Fibroblast of lung (primary cell): ENCODE measurements around the gene CDKL5. TPM values are rescaled to one million over a fixed set of nuclear protein-coding genes. Genes with fewer than 3 reads are reported as not detected.

ENCODE experiments used
- DNase-seq, 2 donors: peaks; one replicate each; pipeline versions ENCODE4 v3.0.0 to v3.0.0-alpha.2; 2010; ENCODE audit warnings: low read depth in 2 of 2
- H2AFZ ChIP-seq: 2 replicates; pipeline ENCODE4 v1.5.1; 2012; ENCODE audit warnings: low read length, control low read depth, inconsistent platforms
- H3K27ac ChIP-seq: 2 replicates; pipeline ENCODE4 v1.5.1; 2011; ENCODE audit warnings: low read length, control low read depth; ENCODE audit not compliant: insufficient read depth
- H3K27me3 ChIP-seq: 2 replicates; pipeline ENCODE4 v1.5.1; 2011; ENCODE audit warnings: mild to moderate bottlenecking, low read length; ENCODE audit not compliant: control insufficient read depth, insufficient read depth
- H3K36me3 ChIP-seq: 2 replicates; pipeline ENCODE4 v1.5.1; 2011; ENCODE audit warnings: low read length; ENCODE audit not compliant: control insufficient read depth, insufficient read depth
- H3K4me1 ChIP-seq: 2 replicates; pipeline ENCODE4 v1.5.1; 2011; ENCODE audit warnings: low read length; ENCODE audit not compliant: control insufficient read depth, insufficient read depth; ENCODE audit errors: extremely low read depth
- H3K4me2 ChIP-seq: 2 replicates; pipeline ENCODE4 v1.5.1; 2011; ENCODE audit warnings: low read length, control low read depth; ENCODE audit not compliant: insufficient read depth; ENCODE audit errors: extremely low read depth
- H3K4me3 ChIP-seq, 4 experiments: fragments of 200-600 bp in 1 of 4; sonication (generic) in 1 of 4; replicated peaks in 1 of 4; 2 replicates each; pipeline ENCODE4 v1.5.1; 2011 to 2016; ENCODE audit warnings: low read length in 4 of 4, low read depth in 3 of 4, mild to moderate bottlenecking in 3 of 4, control low read depth in 2 of 4, inconsistent platforms in 1 of 4, mixed read lengths in 1 of 4; ENCODE audit not compliant: insufficient read depth in 1 of 4; ENCODE audit errors: control extremely low read depth in 1 of 4
- H3K79me2 ChIP-seq: 2 replicates; pipeline ENCODE4 v1.5.1; 2012; ENCODE audit warnings: mild to moderate bottlenecking, low read length, inconsistent platforms; ENCODE audit not compliant: control insufficient read depth, insufficient read depth
- H3K9ac ChIP-seq: 2 replicates; pipeline ENCODE4 v1.5.1; 2011; ENCODE audit warnings: mild to moderate bottlenecking, low read length, control low read depth; ENCODE audit not compliant: insufficient read depth
- H3K9me3 ChIP-seq: 2 replicates; pipeline ENCODE4 v1.5.1; 2012; ENCODE audit warnings: low read depth, low read length; ENCODE audit not compliant: control insufficient read depth, insufficient read depth
- H4K20me1 ChIP-seq: 2 replicates; pipeline ENCODE4 v1.5.1; 2011; ENCODE audit warnings: low read length; ENCODE audit not compliant: control insufficient read depth, insufficient read depth; ENCODE audit errors: extremely low read depth
- CTCF ChIP-seq, 2 donors: IDR thresholded peaks in 1 of 2; conservative IDR thresholded peaks in 1 of 2; 1 replicate in 1 of 2; 2 replicates in 1 of 2; pipeline ENCODE4 v1.5.1; 2011 to 2012; ENCODE audit warnings: low read length in 2 of 2, control low read depth in 1 of 2, inconsistent platforms in 1 of 2, low read depth in 1 of 2, mild to moderate bottlenecking in 1 of 2
- EZH2 ChIP-seq: IDR thresholded peaks from 2 replicates; pipeline ENCODE4 v1.5.1; 2012; ENCODE audit warnings: low read length, control low read depth, mild to moderate bottlenecking; ENCODE audit errors: missing control alignments
- polyA plus RNA-seq, 2 donors: library from polyadenylated mRNA; depleted of rRNA in 1 of 2; stranded (reverse) in 1 of 2; unstranded in 1 of 2; fragments of >200 nt; gene quantifications; 2 replicates each; pipeline ENCODE4 v1.2.1, GENCODE V29; 2011 to 2012; ENCODE audit warnings: missing spikeins in 1 of 2
- total RNA-seq: library from RNA; depleted of rRNA; stranded (reverse); fragments of >200 nt; gene quantifications from 2 replicates; pipeline ENCODE4 v1.2.1, GENCODE V29; 2014

Gene CDKL5
- total and polyA plus RNA-seq, 2 donors (not counting 1 experiment from before 2014, with no cell fraction given), result 5.0 to 6.6 TPM

- Histone ChIP-seq H3K9ac (no peak overlapping the region), H4K20me1 (no peaks in the 10 kb centered on the region), H2AFZ (no peak overlapping the region), H3K27ac (no peak overlapping the region), H3K4me2 (no peak overlapping the region), H3K9me3 (no peaks in the 10 kb centered on the region), H3K27me3 (no peaks in the 10 kb centered on the region), H3K4me1 (no peaks in the 10 kb centered on the region), H3K36me3 (no peaks in the 10 kb centered on the region), H3K4me3 (no peak overlapping the region), H3K79me2 (no peaks in the 10 kb centered on the region)
- TF ChIP-seq EZH2 (no peak), CTCF (conservative IDR thresholded peaks at IDR 0.05 in 1 of 2, IDR thresholded peaks at IDR 0.05 in 1 of 2; ENCODE audit: low read depth in 1 of 2, low read length in 2 of 2) (no peak)
- DNase-seq, result peak; percentile 38
Measured at GRCh38 chrX:18654875-18655836, 229.7 kb downstream of the CDKL5 start.

GRCh38 chrX:18661273-18661672 lies 235.9 kb downstream of the CDKL5 start:
- Histone ChIP-seq H3K27ac (no peak overlapping the region), H3K9ac (no peak overlapping the region), H4K20me1 (no peaks in the 10 kb centered on the region), H3K4me1 (no peaks in the 10 kb centered on the region), H3K36me3 (no peaks in the 10 kb centered on the region), H3K27me3 (no peaks in the 10 kb centered on the region), H2AFZ (no peak overlapping the region), H3K79me2 (no peaks in the 10 kb centered on the region), H3K4me3 (no peak overlapping the region), H3K9me3 (no peaks in the 10 kb centered on the region), H3K4me2 (no peak overlapping the region)
- TF ChIP-seq EZH2 (no peak), CTCF (conservative IDR thresholded peaks at IDR 0.05 in 1 of 2, IDR thresholded peaks at IDR 0.05 in 1 of 2; ENCODE audit: low read depth in 1 of 2, low read length in 2 of 2) (no peak)
- DNase-seq, result no peak

- no peaks in the 10 kb centered on the region for H3K27me3 ChIP-seq
- no peak overlapping the region for H3K27ac ChIP-seq
- H3K4me3 ChIP-seq, result no peak overlapping the region
- H3K79me2 ChIP-seq, result no peaks in the 10 kb centered on the region
- no peaks in the 10 kb centered on the region for H3K4me1 ChIP-seq
- no peak overlapping the region for H3K4me2 ChIP-seq
- no peaks in the 10 kb centered on the region for H3K9me3 ChIP-seq
- H3K36me3 ChIP-seq, result no peaks in the 10 kb centered on the region
- no peak overlapping the region for H2AFZ ChIP-seq
- no peak overlapping the region for H3K9ac ChIP-seq
- TF ChIP-seq CTCF (conservative IDR thresholded peaks at IDR 0.05 in 1 of 2, IDR thresholded peaks at IDR 0.05 in 1 of 2; ENCODE audit: low read depth in 1 of 2, low read length in 2 of 2), result no peak
- TF ChIP-seq EZH2, result no peak
- no peak for DNase-seq
- H4K20me1 ChIP-seq, result no peaks in the 10 kb centered on the region
Measured at GRCh38 chrX:18664947-18665346, 239.5 kb downstream of the CDKL5 start.
